HG03097 (cell line): ENCODE results near the gene NIBAN1.

Experiments used
- ATAC-seq: cut with Tn5 transposase; IDR thresholded peaks from one replicate; pipeline ENCODE4 v1.9.1; 2021; ENCODE audit not compliant: unreplicated experiment, low FRiP score

The NIBAN1 gene

GRCh38 chr1:184947497-184948256 lies 26.6 kb downstream of the NIBAN1 start:
- no peak for ATAC-seq

- no peak for ATAC-seq
These were observed 28.5 kb downstream of the NIBAN1 start for GRCh38 chr1:184945678-184946412.

DNA sequence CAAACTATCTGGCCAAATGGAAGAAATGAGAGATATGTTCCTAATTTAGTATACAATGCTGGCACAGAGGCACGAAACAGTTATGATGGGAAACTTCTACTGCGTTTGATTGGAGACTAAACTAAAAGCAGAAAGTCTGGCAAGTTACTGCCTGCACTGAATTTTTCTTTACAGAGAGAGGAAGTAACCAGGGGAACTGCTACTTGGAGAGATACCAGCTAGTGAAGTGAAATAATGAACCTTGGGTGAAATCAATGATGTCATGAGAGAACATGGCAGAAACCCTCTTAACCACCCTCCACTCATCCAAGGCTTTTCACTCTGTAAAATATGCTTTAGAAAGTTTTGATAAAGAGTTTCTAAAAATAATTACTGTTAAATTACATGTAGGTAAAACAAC lies 29.3 kb downstream of the NIBAN1 start:
- ATAC-seq = no peak

DNA sequence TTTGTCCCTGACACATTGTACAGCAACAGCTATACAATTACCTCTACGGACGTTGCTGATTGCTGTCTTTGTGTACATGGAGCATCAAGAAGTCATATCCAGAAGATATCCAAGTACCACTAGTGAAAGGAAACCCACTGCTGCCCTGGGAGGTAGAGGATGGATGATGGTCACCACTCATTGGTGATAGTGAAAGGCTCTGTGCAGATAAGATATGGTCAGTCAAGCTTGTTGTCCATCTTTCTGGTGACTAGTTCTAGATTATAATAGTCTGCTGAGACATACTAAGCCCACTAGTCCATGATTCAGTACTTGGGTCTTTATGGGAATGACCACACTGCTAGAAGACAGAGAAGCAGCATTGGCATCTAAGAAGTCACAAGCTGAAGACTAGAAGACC lies 30.3 kb downstream of the NIBAN1 start:
- no peak for ATAC-seq

- ATAC-seq = no peak
These were observed 32.6 kb downstream of the NIBAN1 start for GRCh38 chr1:184941735-184942134.

DNA sequence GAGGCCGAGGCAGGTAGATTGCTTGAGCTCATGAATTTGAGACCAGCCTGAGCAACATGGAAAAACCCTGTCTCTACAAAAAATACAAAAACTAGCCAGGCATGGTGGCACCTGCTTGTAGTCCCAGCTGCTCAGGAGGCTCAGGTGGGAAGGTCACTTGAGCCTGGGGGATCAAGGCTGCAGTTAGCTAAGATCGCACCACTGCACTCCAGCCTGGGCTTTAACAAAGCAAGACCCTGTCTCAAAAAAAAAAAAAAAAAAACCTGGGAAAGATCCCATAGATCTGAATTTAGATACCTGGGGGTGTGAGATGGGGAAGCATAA lies 32.9 kb downstream of the NIBAN1 start:
- no peak for ATAC-seq

DNA sequence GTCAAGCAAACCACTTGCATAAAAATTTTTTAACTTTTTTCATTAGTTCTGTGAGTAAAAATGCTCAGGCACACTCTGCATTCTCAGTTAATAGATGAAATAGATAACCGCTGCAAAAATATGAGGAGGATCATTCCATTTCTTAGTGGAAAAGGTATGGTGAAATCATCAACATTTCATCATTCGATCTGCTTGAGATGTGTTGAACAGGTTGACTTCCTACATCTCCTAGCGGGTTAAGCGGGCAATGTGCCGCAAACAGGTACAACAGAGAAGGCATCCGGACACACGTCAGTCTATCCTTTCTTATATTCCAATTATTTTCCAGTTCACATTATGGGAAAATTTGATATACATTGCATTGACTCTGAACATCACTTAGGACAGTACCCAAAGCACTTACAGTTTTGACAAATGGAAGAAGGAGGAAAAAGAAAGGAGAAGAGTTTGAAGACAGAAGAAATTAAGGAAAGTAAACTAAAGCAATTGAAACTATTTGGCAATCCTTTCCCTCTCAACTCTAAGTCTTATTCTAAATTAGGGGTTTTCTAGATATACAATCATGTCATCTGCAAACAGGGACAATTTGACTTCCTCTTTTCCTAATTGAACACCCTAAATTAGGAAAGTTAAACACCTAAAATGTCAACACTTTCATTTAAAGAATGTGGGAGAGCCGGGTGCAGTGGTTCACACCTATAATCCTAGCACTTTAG lies 33.5 kb downstream of the NIBAN1 start:
- ATAC-seq = no peak

DNA sequence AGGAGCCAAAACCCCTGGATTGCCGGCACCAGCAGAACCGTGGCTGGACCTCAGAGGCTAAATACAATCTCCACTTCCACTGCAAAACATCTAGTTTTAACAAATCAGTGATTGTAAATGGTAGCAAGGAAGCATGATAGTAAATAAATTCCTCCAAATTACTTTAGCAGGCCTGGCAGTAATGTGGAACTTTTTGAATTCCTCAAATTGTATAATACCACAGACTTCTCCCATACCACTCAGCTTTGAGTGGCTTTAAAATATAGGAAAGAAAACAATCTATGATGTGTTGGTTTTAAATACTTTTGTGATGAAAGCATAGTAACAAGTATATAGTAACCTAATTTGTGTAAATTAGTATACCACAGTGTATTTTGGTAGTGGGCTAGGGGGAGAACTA lies 34.1 kb downstream of the NIBAN1 start:
- no peak for ATAC-seq

DNA sequence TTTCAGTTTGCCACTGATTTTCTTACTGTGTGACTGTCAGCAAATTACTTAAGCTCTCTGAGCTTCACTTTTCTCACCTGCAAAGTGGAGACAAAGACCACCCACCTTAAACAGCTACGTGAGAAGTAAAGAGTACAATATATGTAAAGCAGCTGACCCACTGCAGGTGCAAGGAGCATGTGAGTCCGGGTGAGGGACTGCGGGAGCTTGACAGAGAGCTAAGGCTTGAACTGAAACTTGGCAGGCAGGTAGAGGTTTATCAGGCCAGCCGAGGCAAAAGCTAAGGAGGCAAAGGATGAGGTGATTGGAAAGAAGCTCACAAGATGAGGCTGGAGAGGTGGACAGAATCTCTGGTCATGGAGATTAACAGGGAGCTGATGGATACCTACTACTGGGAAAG lies 36.6 kb downstream of the NIBAN1 start:
- no peak for ATAC-seq

DNA sequence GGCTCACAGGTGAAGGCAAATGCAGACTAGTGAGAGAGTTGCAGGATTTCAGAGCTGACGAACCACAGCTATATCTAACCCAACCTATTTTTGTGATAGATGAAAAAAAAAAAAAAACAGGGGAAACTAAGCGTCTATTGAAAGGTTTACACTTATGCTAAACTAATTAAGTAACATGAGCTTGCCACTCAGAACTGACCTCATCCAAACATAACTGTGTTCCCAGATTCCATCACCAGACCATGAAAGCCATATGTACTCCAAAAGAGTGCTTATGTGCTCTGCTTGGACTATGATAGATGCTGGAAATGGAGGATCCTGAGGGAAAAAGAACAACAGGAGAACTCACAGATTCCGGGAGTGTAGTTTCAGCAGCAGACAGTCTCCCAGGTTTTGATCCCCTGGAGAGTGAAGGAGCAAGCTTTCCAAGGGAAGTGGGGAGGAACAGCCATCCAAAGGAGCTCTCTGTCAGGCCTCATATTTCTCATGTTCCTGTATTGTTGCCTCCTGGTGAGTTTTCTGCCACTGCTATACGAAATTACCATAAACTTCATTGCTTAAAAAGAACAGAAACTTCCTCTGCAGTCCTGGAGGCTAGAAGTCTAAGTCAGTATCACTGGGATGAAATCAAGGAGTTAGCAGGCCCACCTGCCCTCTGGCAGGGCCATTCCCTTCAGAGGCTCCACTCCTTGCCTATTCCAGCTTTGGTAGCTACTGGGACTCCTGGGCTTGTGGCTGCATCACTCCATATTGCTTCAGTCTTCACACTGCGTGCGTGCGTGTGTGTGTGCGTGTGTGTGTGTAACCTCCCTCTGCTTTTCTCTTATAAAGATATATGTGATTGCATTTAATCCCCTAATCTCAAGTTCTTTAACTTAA lies 38.1 kb downstream of the NIBAN1 start:
- no peak for ATAC-seq

DNA sequence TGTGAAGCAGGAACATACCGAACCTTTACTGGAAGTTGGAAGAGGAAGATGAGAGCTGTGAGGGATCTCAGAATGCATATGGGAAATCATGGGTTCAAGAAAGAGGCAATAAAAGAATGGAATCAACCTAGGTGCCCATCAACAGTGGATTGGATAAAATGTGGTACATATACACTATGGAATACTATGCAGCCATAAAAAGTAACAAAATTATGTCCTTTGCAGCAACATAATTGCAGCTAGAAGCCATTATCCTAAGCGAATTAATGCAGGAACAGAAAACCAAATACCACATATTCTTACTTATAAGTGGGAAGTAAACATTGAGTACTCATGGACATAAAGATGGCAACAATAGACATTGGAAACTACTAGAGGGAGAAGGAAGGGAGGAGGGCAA lies 40.4 kb downstream of the NIBAN1 start:
- no peak for ATAC-seq

GRCh38 chr1:184932319-184932718 lies 42.0 kb downstream of the NIBAN1 start:
- no peak for ATAC-seq

- no peak for ATAC-seq
These were observed 42.7 kb downstream of the NIBAN1 start for GRCh38 chr1:184931566-184931965.

DNA sequence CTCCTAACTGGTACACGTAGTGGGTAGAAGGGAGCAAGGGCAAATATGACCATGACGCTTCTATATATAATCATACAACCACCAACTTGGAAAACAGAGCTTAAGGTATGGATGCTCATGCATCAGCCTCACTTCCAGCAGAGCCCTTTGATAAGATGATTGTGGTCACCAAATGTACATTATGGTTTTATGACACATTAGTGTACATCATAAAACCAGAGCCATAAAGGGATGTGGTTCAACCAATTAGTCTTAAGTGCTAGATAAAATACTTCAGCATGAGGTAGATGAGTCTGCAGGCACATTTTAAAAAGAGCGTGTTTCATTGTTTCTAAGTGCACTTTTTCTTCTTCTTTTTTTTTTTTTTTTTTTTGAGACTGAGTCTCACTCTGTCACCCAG lies 43.7 kb downstream of the NIBAN1 start:
- no peak for ATAC-seq

GRCh38 chr1:184930232-184930631 lies 44.1 kb downstream of the NIBAN1 start:
- no peak for ATAC-seq

- ATAC-seq = no peak
These were observed 44.6 kb downstream of the NIBAN1 start for GRCh38 chr1:184929711-184930202.

DNA sequence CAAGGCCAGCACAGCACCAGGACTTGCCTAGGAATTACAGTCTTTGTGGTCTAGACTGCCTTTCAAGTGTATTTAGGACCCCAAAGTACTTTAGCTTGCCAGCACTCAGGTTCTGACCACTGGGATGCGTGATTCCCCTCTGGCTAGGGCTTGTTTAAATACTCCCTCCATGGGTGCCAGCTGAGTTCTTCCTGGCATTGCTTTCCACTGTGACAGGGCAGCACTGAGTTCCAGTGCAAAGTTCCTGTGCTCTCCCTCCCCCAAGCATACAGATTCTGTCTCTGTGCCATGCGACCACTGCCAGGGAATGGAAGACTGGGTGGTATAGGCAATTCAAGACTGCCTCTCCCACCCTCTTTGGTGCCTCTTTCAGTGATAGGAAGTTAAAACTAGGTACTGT lies 45.9 kb downstream of the NIBAN1 start:
- no peak for ATAC-seq
